ENCODE data around the gene FAM187B. TPM values are rescaled to one million over a fixed set of nuclear protein-coding genes. Genes with fewer than 3 reads are reported as not detected.

The FAM187B gene
- total RNA-seq, 1 experiment from 2014 or later, result not detected

GRCh38 chr19:35267353-35267817, 38.8 kb upstream of the FAM187B start:
- H2BK12ac ChIP-seq (ENCODE audit: insufficient read length, low read depth, low read length), result no peak overlapping the region
- no peak overlapping the region for H4K5ac ChIP-seq (ENCODE audit: insufficient read length, low read depth, low read length)
- H2AK5ac ChIP-seq (ENCODE audit: insufficient read length, low read length), result no peak overlapping the region
- no peaks in the 10 kb centered on the region for H3K4me1 ChIP-seq (ENCODE audit: insufficient read depth, low read length)
- peak; percentile 51 for DNase-seq
- no peak overlapping the region for H3K18ac ChIP-seq (ENCODE audit: insufficient read length, low read depth, low read length)
- no peak overlapping the region for H2BK20ac ChIP-seq (ENCODE audit: low read depth, low read length, poor library complexity, severe bottlenecking)
- H3K14ac ChIP-seq (ENCODE audit: insufficient read depth, low read length), result no peak overlapping the region
- no peak overlapping the region for H2AFZ ChIP-seq (ENCODE audit: low read length)
- no peaks in the 10 kb centered on the region for H3K27me3 Mint-ChIP-seq (ENCODE audit: low read depth)
- H3K27me3 ChIP-seq (ENCODE audit: insufficient read depth, low read length), result no peaks in the 10 kb centered on the region
- H2BK120ac ChIP-seq (ENCODE audit: low read depth, low read length, poor library complexity, severe bottlenecking), result no peak overlapping the region
- H4K91ac ChIP-seq (ENCODE audit: insufficient read length, low read depth, low read length), result no peak overlapping the region
- H3T11ph ChIP-seq (ENCODE audit: low read length), result no peak overlapping the region
- H2BK5ac ChIP-seq (ENCODE audit: insufficient read length, low read length), result no peak overlapping the region
- no peaks in the 10 kb centered on the region for H3K79me2 ChIP-seq (ENCODE audit: insufficient read depth, low read length)
- no peak overlapping the region for H3K23ac ChIP-seq (ENCODE audit: insufficient read length, low read depth, low read length)
- H3K4me1 Mint-ChIP-seq, result peaks cover 13 to 17% of the 10 kb centered on the region in 2 experiments
- WGBS (ENCODE audit: extremely low coverage, insufficient read length, low lambda C conversion rate), result no CpG with 5 or more reads among the region's 40 CpGs
- no peak overlapping the region for H4K8ac ChIP-seq (replicated peaks; ENCODE audit: insufficient read length, low read depth, low read length)
- H3K27ac ChIP-seq (ENCODE audit: insufficient read length, low read depth, low read length), result no peak overlapping the region
- peak overlapping the region; percentile 30 for H3K4me2 ChIP-seq (ENCODE audit: insufficient read depth, insufficient read length, low read length)
- H2BK15ac ChIP-seq (ENCODE audit: low read depth, low read length), result no peak overlapping the region
- no peak for TF ChIP-seq CTCF (conservative IDR thresholded peaks at IDR 0.05)
- peak overlapping the region; percentile 88 to 98 (median 96); a peak in 5 of 7 replicates for H3K27ac Mint-ChIP-seq
- H3K9ac ChIP-seq (ENCODE audit: extremely low read depth, insufficient read length, low read length), result peak overlapping the region; percentile 28
- H3K79me1 ChIP-seq (ENCODE audit: insufficient read depth, low read depth, low read length, poor library complexity, severe bottlenecking), result no peaks in the 10 kb centered on the region
- no peaks in the 10 kb centered on the region for H3K9me3 Mint-ChIP-seq
- no peak overlapping the region for H3K4ac ChIP-seq (ENCODE audit: low read depth, low read length)
- H3K56ac ChIP-seq (ENCODE audit: insufficient read length, low read depth, low read length), result no peak overlapping the region
- H3K36me3 Mint-ChIP-seq (ENCODE audit: insufficient read depth in 1 of 3, low read depth in 3 of 3), result peaks cover 26 to 66% (median 62%) of the 10 kb centered on the region in 3 experiments
- H3K9me3 ChIP-seq (ENCODE audit: control insufficient read depth, low read depth, low read length), result no peaks in the 10 kb centered on the region
- H4K20me1 ChIP-seq (ENCODE audit: control insufficient read depth, insufficient read depth, insufficient read length), result no peaks in the 10 kb centered on the region
- peaks cover 5% of the 10 kb centered on the region for H3K23me2 ChIP-seq (ENCODE audit: insufficient read length, low read depth, low read length, poor library complexity, severe bottlenecking)
- peak overlapping the region; percentile 84 to 90 for H3K4me3 Mint-ChIP-seq

All from H9 (cell line).